ENCODE results near the gene RNF213. TPM values are rescaled to one million over a fixed set of nuclear protein-coding genes. Genes with fewer than 3 reads are reported as not detected.

The RNF213 gene
- total RNA-seq, 1 experiment from 2014 or later: 71.4 TPM

DNA sequence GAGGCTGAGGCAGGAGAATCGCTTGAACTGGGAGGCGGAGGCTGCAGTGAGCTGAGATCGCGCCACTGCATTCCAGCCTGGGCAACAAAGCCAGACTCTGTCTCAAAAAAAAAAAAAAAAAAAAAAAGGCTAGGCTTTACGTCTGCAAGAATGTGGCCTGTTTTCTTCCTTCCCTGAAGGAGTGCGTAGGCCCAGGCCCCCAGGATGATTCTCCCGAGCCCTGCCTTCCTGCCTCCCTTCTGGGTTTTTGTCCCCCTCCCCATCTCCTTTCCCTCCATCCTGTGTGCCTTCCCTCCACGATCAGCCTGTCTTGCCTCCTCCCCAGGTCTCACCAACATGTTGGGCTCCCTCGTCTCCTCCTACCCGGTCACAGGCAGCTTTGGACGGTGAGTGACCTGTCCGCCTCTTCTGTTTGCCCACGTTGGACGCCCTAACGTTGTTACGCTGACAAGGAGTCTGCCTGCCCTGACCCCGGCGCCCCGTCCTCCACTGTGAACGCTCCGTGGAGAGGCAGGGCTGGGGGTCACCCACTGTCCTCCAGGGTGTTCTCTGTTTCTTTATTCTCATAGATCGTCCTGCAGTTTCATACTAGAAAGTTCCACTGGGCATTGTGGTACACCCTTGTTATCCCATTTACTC is 15.7 kb upstream of the RNF213 start:
- Histone ChIP-seq H3K27me3 (ENCODE audit: low read length) (no peaks in the 10 kb centered on the region), H3K9me3 (ENCODE audit: low read length) (no peaks in the 10 kb centered on the region), H3K4me1 (ENCODE audit: insufficient read depth, low read length) (no peaks in the 10 kb centered on the region), H3K27ac (ENCODE audit: low read length) (no peak overlapping the region), H2AFZ (ENCODE audit: low read length) (no peak overlapping the region), H3K4me2 (ENCODE audit: low read length) (no peak overlapping the region), H3K36me3 (ENCODE audit: low read depth, low read length) (0 out of 2 replicates have a peak, but pooled peaks cover 3% of the 10 kb centered on the region), H3K9me2 (replicated peaks; ENCODE audit: low read length) (no peaks in the 10 kb centered on the region), H3K4me3 (ENCODE audit: low read length) (no peak overlapping the region), H3F3A (ENCODE audit: low read length, unreplicated experiment) (no peaks in the 10 kb centered on the region), H4K20me1 (ENCODE audit: low read length) (no peaks in the 10 kb centered on the region), H3K9ac (ENCODE audit: low read length) (no peak overlapping the region), H3K79me2 (ENCODE audit: low read length) (no peaks in the 10 kb centered on the region)
- no peak for TF ChIP-seq EZH2phosphoT487 (IDR thresholded peaks at IDR 0.05; ENCODE audit: borderline replicate concordance, low read length)
- no peak for TF ChIP-seq EZH2 (IDR thresholded peaks at IDR 0.05; ENCODE audit: low read length, unreplicated experiment)
- TF ChIP-seq, protein P1, sequence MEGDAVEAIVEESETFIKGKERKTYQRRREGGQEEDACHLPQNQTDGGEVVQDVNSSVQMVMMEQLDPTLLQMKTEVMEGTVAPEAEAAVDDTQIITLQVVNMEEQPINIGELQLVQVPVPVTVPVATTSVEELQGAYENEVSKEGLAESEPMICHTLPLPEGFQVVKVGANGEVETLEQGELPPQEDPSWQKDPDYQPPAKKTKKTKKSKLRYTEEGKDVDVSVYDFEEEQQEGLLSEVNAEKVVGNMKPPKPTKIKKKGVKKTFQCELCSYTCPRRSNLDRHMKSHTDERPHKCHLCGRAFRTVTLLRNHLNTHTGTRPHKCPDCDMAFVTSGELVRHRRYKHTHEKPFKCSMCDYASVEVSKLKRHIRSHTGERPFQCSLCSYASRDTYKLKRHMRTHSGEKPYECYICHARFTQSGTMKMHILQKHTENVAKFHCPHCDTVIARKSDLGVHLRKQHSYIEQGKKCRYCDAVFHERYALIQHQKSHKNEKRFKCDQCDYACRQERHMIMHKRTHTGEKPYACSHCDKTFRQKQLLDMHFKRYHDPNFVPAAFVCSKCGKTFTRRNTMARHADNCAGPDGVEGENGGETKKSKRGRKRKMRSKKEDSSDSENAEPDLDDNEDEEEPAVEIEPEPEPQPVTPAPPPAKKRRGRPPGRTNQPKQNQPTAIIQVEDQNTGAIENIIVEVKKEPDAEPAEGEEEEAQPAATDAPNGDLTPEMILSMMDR (conservative IDR thresholded peaks at IDR 0.05; ENCODE audit: low read depth, low read length): no peak
- ChIA-PET POLR2A (ENCODE audit: unreplicated experiment) (no interaction called here), CTCF (no interaction called here)
- DNase-seq (no peak), ATAC-seq (no peak)
- intact Hi-C loops (cut with micrococcal nuclease): no loop called here
- BruUV-seq (replicated peaks): no TSS peak

DNA sequence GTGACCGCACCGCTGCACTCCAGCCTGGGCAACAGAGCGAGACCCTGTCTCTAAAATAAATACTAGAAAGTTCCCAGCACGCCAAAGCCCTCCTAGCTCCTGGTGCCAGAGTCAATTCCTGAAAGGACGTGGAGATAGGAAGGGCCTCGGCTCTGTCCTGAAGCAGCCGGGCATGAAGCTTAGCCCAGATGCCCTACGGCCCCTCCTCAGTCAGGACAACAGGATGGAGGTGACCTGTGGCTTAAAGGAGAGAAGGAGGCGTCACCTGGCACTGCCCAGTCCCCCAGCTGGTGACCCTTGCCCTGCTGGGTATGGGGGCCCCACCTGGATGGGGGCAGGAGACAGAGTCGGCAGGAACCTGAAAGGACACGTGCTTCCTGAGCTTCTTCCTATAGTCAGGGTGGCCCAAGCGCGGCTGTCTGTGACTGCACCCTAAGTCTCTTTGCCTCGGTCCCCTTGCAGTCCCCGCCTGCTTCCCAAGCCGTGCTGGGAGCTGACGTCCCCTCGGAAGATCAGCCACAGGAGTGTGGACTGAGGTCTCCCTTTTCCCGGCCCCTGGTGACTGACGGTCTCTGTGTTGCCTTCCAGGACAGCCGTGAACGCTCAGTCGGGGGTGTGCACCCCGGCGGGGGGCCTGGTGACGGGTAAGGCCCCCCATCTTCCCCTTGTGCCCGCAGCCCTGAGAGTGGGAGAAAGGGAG is 14.9 kb upstream of the RNF213 start:
- TF ChIP-seq EZH2 (IDR thresholded peaks at IDR 0.05; ENCODE audit: low read length, unreplicated experiment) (no peak), EZH2phosphoT487 (IDR thresholded peaks at IDR 0.05; ENCODE audit: borderline replicate concordance, low read length) (no peak)
- TF ChIP-seq, protein P1 (conservative IDR thresholded peaks at IDR 0.05; ENCODE audit: low read depth, low read length): no peak
- no TSS peak for BruUV-seq (replicated peaks)
- POLR2A ChIA-PET (ENCODE audit: unreplicated experiment): no interaction called here
- no peak overlapping the region for H3K9ac ChIP-seq (ENCODE audit: low read length)
- H3K4me3 ChIP-seq (ENCODE audit: low read length): no peak overlapping the region
- DNase-seq (no peak), ATAC-seq (no peak)
- H3K4me1 ChIP-seq (ENCODE audit: insufficient read depth, low read length): no peaks in the 10 kb centered on the region
- H3K4me2 ChIP-seq (ENCODE audit: low read length): no peak overlapping the region
- no peaks in the 10 kb centered on the region for H3K79me2 ChIP-seq (ENCODE audit: low read length)
- CTCF ChIA-PET: no interaction called here
- 0 out of 2 replicates have a peak, but pooled peaks cover 3% of the 10 kb centered on the region for H3K36me3 ChIP-seq (ENCODE audit: low read depth, low read length)
- H3K9me2 ChIP-seq (replicated peaks; ENCODE audit: low read length): no peaks in the 10 kb centered on the region
- H4K20me1 ChIP-seq (ENCODE audit: low read length): no peaks in the 10 kb centered on the region
- no peaks in the 10 kb centered on the region for H3F3A ChIP-seq (ENCODE audit: low read length, unreplicated experiment)
- no peaks in the 10 kb centered on the region for H3K27me3 ChIP-seq (ENCODE audit: low read length)
- intact Hi-C loops (cut with micrococcal nuclease): no loop called here
- H3K9me3 ChIP-seq (ENCODE audit: low read length): no peaks in the 10 kb centered on the region
- H2AFZ ChIP-seq (ENCODE audit: low read length): no peak overlapping the region
- no peak overlapping the region for H3K27ac ChIP-seq (ENCODE audit: low read length)

DNA sequence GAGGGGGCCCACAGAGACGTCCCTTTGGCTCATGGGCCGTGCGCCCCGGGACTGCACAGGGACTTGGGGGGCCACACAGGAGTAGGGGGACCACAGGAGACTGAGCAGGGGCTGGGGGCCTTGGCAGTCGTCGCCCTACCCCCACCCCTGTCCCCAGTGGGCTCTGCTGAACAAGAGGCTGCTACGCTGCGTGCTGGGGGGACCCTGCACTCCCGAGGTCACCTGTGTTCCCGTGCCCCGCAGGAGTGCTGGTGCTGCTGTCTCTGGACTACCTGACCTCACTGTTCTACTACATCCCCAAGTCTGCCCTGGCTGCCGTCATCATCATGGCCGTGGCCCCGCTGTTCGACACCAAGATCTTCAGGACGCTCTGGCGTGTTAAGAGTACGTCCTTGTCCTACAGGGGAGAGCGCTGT is 14.4 kb upstream of the RNF213 start:
- Histone ChIP-seq H4K20me1 (ENCODE audit: low read length) (no peaks in the 10 kb centered on the region), H3K4me3 (ENCODE audit: low read length) (no peak overlapping the region), H2AFZ (ENCODE audit: low read length) (no peak overlapping the region), H3K27ac (ENCODE audit: low read length) (no peak overlapping the region), H3K79me2 (ENCODE audit: low read length) (no peaks in the 10 kb centered on the region), H3K36me3 (ENCODE audit: low read depth, low read length) (0 out of 2 replicates have a peak, but pooled peaks cover 3% of the 10 kb centered on the region), H3K4me2 (ENCODE audit: low read length) (no peak overlapping the region), H3K27me3 (ENCODE audit: low read length) (no peaks in the 10 kb centered on the region), H3K4me1 (ENCODE audit: insufficient read depth, low read length) (no peaks in the 10 kb centered on the region), H3K9me3 (ENCODE audit: low read length) (no peaks in the 10 kb centered on the region), H3K9me2 (replicated peaks; ENCODE audit: low read length) (no peaks in the 10 kb centered on the region), H3K9ac (ENCODE audit: low read length) (no peak overlapping the region), H3F3A (ENCODE audit: low read length, unreplicated experiment) (no peaks in the 10 kb centered on the region)
- BruUV-seq (replicated peaks): no TSS peak
- ChIA-PET CTCF (no interaction called here), POLR2A (ENCODE audit: unreplicated experiment) (no interaction called here)
- intact Hi-C loops (cut with micrococcal nuclease): no loop called here
- ATAC-seq (no peak), DNase-seq (no peak)
- TF ChIP-seq, protein P1 (conservative IDR thresholded peaks at IDR 0.05; ENCODE audit: low read depth, low read length): no peak
- TF ChIP-seq EZH2 (IDR thresholded peaks at IDR 0.05; ENCODE audit: low read length, unreplicated experiment): no peak
- TF ChIP-seq EZH2phosphoT487 (IDR thresholded peaks at IDR 0.05; ENCODE audit: borderline replicate concordance, low read length): no peak
